A673 (cell line): Measurements from ENCODE around the gene B3GALT5. TPM values are rescaled to one million over a fixed set of nuclear protein-coding genes. Genes with fewer than 3 reads are reported as not detected.
"Not testable (repeated sequence)": the region's sequence is repeated elsewhere in the genome, so short reads cannot be mapped to it uniquely, and the experiment has no call there.

Experiments
- BruUV-seq: library from RNA; stranded (reverse); fragments of 400-500 nt; replicated peaks from 2 replicates; lab custom pipeline; 2021; lab: Mats Ljungman, UMichigan
- CTCF ChIA-PET: fragments of 300-600 bp; sonication (Branson Sonifier 250); formaldehyde crosslinking; loops from one replicate; lab custom pipeline; 2022; ENCODE audit warnings: antibody characterized with exemption; lab: Charles Lee
- POLR2A ChIA-PET: fragments of 300-600 bp; sonication (Branson Sonifier 250); formaldehyde crosslinking; loops from one replicate; lab custom pipeline; 2022; ENCODE audit warnings: antibody characterized with exemption; ENCODE audit not compliant: low non-redundant PET; lab: Charles Lee
- DNase-seq: peaks from one replicate; pipeline ENCODE4 v3.0.0-alpha.2; 2015; ENCODE audit warnings: low spot score
- H3K27ac ChIP-seq: fragments of 200-600 bp; sonication (generic); 2 replicates; pipeline ENCODE4 v1.5.1; 2016; ENCODE audit warnings: mixed run types, low read depth, mild to moderate bottlenecking, mixed read lengths, antibody characterized with exemption, low read length; ENCODE audit not compliant: poor library complexity, severe bottlenecking
- H3K27me3 ChIP-seq: fragments of 200-600 bp; sonication (generic); replicated peaks from 2 replicates; pipeline ENCODE4 v1.6.1; 2017; ENCODE audit warnings: mixed run types, low read depth, mild to moderate bottlenecking, mixed read lengths, antibody characterized with exemption, low read length; ENCODE audit not compliant: insufficient read depth, poor library complexity
- H3K36me3 ChIP-seq: fragments of 200-600 bp; sonication (generic); 2 replicates; pipeline ENCODE4 v1.6.1; 2016; ENCODE audit warnings: mixed run types, mild to moderate bottlenecking, mixed read lengths, antibody characterized with exemption, low read length; ENCODE audit not compliant: insufficient read depth, poor library complexity, severe bottlenecking
- H3K4me1 ChIP-seq: fragments of 200-600 bp; sonication (generic); 2 replicates; pipeline ENCODE4 v1.6.1; 2017; ENCODE audit warnings: mixed run types, mild to moderate bottlenecking, mixed read lengths, antibody characterized with exemption, low read length; ENCODE audit not compliant: insufficient read depth, poor library complexity, severe bottlenecking
- H3K4me3 ChIP-seq: fragments of 200-600 bp; sonication (generic); 2 replicates; pipeline ENCODE4 v1.5.1; 2016; ENCODE audit warnings: low read depth, mixed run types, mild to moderate bottlenecking, mixed read lengths, low read length; ENCODE audit not compliant: poor library complexity, severe bottlenecking
- H3K9me3 ChIP-seq: fragments of 200-600 bp; sonication (generic); 2 replicates; pipeline ENCODE4 v1.6.1; 2016; ENCODE audit warnings: mixed run types, low read depth, mild to moderate bottlenecking, mixed read lengths, antibody characterized with exemption, low read length; ENCODE audit not compliant: poor library complexity, severe bottlenecking
- CTCF ChIP-seq: fragments of 300-800, 200-600 bp; sonication (generic); conservative IDR thresholded peaks from 2 replicates; pipeline ENCODE4 v1.5.1; 2017; ENCODE audit warnings: low read depth, mild to moderate bottlenecking, antibody characterized with exemption, low read length, moderate library complexity, mixed read lengths
- EZH2 ChIP-seq: fragments of 200-600 bp; sonication (generic); IDR thresholded peaks from 2 replicates; pipeline ENCODE4 v1.6.1; 2017; ENCODE audit warnings: borderline replicate concordance, low read depth, mild to moderate bottlenecking, mixed read lengths, antibody characterized with exemption, low read length; ENCODE audit not compliant: poor library complexity, severe bottlenecking
- intact Hi-C: fragments of 100-400 bp; cut with micrococcal nuclease; formaldehyde crosslinking; loops from one replicate; pipeline ENCODE4 v1.10.0; 2022; ENCODE audit not compliant: unreplicated experiment
- total RNA-seq: library from RNA; stranded (reverse); gene quantifications from 2 replicates; pipeline ENCODE4 v1.2.3, GENCODE V29; 2021

B3GALT5 gene
- total RNA-seq, 1 experiment from 2014 or later = 0.32 TPM

- no TSS peak for BruUV-seq
- Histone ChIP-seq H3K27ac (no peak overlapping the region), H3K36me3 (no peaks in the 10 kb centered on the region), H3K4me3 (no peak overlapping the region), H3K27me3 (no peaks in the 10 kb centered on the region), H3K4me1 (no peaks in the 10 kb centered on the region), H3K9me3 (no peaks in the 10 kb centered on the region)
- ChIA-PET CTCF (no interaction called here), POLR2A (no interaction called here)
- DNase-seq = no peak
- TF ChIP-seq CTCF (no peak), EZH2 (no peak)
- intact Hi-C loops = no loop called here
These were observed 31.3 kb upstream of the B3GALT5 start for GRCh38 chr21:39581414-39581813.

- DNase-seq = no peak
- TF ChIP-seq EZH2 (no peak), CTCF (no peak)
- intact Hi-C loops = no loop called here
- no TSS peak for BruUV-seq
- no peak overlapping the region for H3K4me3 ChIP-seq
- H3K27ac ChIP-seq = no peak overlapping the region
- H3K36me3 ChIP-seq = no peaks in the 10 kb centered on the region
- ChIA-PET POLR2A (no interaction called here), CTCF (no interaction called here)
- H3K27me3 ChIP-seq = no peaks in the 10 kb centered on the region
- no peaks in the 10 kb centered on the region for H3K9me3 ChIP-seq
- no peaks in the 10 kb centered on the region for H3K4me1 ChIP-seq
These were observed 30.0 kb upstream of the B3GALT5 start for GRCh38 chr21:39582749-39583148.

- H3K9me3 ChIP-seq, H3K36me3 ChIP-seq, intact Hi-C loops, H3K27ac ChIP-seq, H3K27me3 ChIP-seq, H3K4me3 ChIP-seq, H3K4me1 ChIP-seq, DNase-seq, BruUV-seq, CTCF ChIA-PET, POLR2A ChIA-PET: not testable (repeated sequence)
These were observed 29.2 kb upstream of the B3GALT5 start for GRCh38 chr21:39583586-39583985.

- H3K27ac ChIP-seq = no peak overlapping the region
- TF ChIP-seq CTCF (no peak), EZH2 (no peak)
These were observed 25.4 kb upstream of the B3GALT5 start for GRCh38 chr21:39587376-39587775.

More at GRCh38 chr21:39587376-39587775, 25.4 kb upstream of the B3GALT5 start:
- ChIA-PET POLR2A (no interaction called here), CTCF (no interaction called here)
- Histone ChIP-seq H3K36me3 (no peaks in the 10 kb centered on the region), H3K9me3 (no peaks in the 10 kb centered on the region), H3K4me3 (no peak overlapping the region), H3K27me3 (no peaks in the 10 kb centered on the region), H3K4me1 (no peaks in the 10 kb centered on the region)
- BruUV-seq = no TSS peak
- intact Hi-C loops = no loop called here
- no peak for DNase-seq
